HepG2 (cell line): Measurements from ENCODE around the gene ZNF341. TPM values are rescaled to one million over a fixed set of nuclear protein-coding genes. Genes with fewer than 3 reads are reported as not detected.

Source experiments
- BRF2 ChIP-seq: sonication (generic); formaldehyde crosslinking; IDR thresholded peaks from 2 replicates; pipeline ENCODE4 v1.8.1; 2022; ENCODE audit warnings: mild to moderate bottlenecking, missing genetic modification reagents
- GZF1 ChIP-seq: sonication (generic); formaldehyde crosslinking; IDR thresholded peaks from 2 replicates; pipeline ENCODE4 v1.5.1; 2020; ENCODE audit warnings: mild to moderate bottlenecking, missing genetic modification reagents
- HDAC6 ChIP-seq: fragments of 200-600 bp; sonication (generic); IDR thresholded peaks from 2 replicates; pipeline ENCODE4 v1.7.0; 2017; ENCODE audit warnings: mild to moderate bottlenecking, antibody characterized with exemption, low read length, low read depth
- ISX ChIP-seq: sonication (generic); formaldehyde crosslinking; conservative IDR thresholded peaks from 2 replicates; pipeline ENCODE4 v1.5.0; 2020; ENCODE audit warnings: missing genetic modification reagents
- KAT7 ChIP-seq: IDR thresholded peaks from 2 replicates; pipeline ENCODE4 v1.6.1; 2018; ENCODE audit warnings: borderline replicate concordance, missing compliant biosample characterization
- KDM2A ChIP-seq: sonication (generic); formaldehyde crosslinking; IDR thresholded peaks from 2 replicates; pipeline ENCODE4 v1.4.0; 2020; ENCODE audit warnings: low read depth, missing genetic modification reagents, borderline replicate concordance
- MTERF4 ChIP-seq: sonication (generic); formaldehyde crosslinking; IDR thresholded peaks from 2 replicates; pipeline ENCODE4 v1.8.0; 2023; ENCODE audit warnings: mild to moderate bottlenecking, missing genetic modification reagents
- PAX8 ChIP-seq: sonication (generic); formaldehyde crosslinking; IDR thresholded peaks from 2 replicates; pipeline ENCODE4 v1.8.0; 2022; ENCODE audit warnings: mild to moderate bottlenecking, missing genetic modification reagents, borderline replicate concordance
- POLR2AphosphoS2 ChIP-seq: IDR thresholded peaks from 2 replicates; pipeline ENCODE4 v1.6.1; 2011; ENCODE audit warnings: low read depth, low read length, improper control_type of control experiment
- POLR2AphosphoS5 ChIP-seq: IDR thresholded peaks from 2 replicates; pipeline ENCODE4 v1.6.1; 2012; ENCODE audit warnings: low read depth, low read length
- PRDM10 ChIP-seq: sonication (generic); formaldehyde crosslinking; IDR thresholded peaks from 2 replicates; pipeline ENCODE4 v1.4.0; 2020; ENCODE audit warnings: low read depth, missing genetic modification reagents
- PREB ChIP-seq: sonication (generic); formaldehyde crosslinking; IDR thresholded peaks from 2 replicates; pipeline ENCODE4 v1.4.0; 2020; ENCODE audit warnings: missing genetic modification reagents
- RBAK ChIP-seq: sonication (generic); formaldehyde crosslinking; IDR thresholded peaks from 2 replicates; pipeline ENCODE4 v1.5.1; 2020; ENCODE audit warnings: mild to moderate bottlenecking, missing genetic modification reagents
- RBFOX2 ChIP-seq: fragments of 200-400 bp; formaldehyde crosslinking; IDR thresholded peaks from 2 replicates; pipeline ENCODE4 v1.6.1; 2017; ENCODE audit warnings: low read depth, mild to moderate bottlenecking, low read length
- RFX5 ChIP-seq: IDR thresholded peaks from 2 replicates; pipeline ENCODE4 v1.6.1; 2011; ENCODE audit warnings: low read depth, low read length, improper control_type of control experiment
- SOX6 ChIP-seq, 2 experiments: fragments of 450-650 bp in 1 of 2; sonication (generic) in 1 of 2; formaldehyde crosslinking in 1 of 2; IDR thresholded peaks; 2 replicates each; pipeline versions ENCODE4 v1.4.0 to v1.6.1; 2017 to 2020; ENCODE audit warnings: antibody characterized with exemption in 1 of 2, mild to moderate bottlenecking in 1 of 2, missing genetic modification reagents in 1 of 2
- TEF ChIP-seq: sonication (generic); formaldehyde crosslinking; IDR thresholded peaks from 2 replicates; pipeline ENCODE4 v1.5.0; 2020; ENCODE audit warnings: missing genetic modification reagents
- ZMYM3 ChIP-seq: sonication (generic); formaldehyde crosslinking; IDR thresholded peaks from 2 replicates; pipeline ENCODE4 v1.5.1; 2020; ENCODE audit warnings: mild to moderate bottlenecking, missing genetic modification reagents
- ZNF17 ChIP-seq: sonication (generic); formaldehyde crosslinking; IDR thresholded peaks from 2 replicates; pipeline ENCODE4 v1.5.0; 2020; ENCODE audit warnings: mild to moderate bottlenecking, missing genetic modification reagents
- ZNF224 ChIP-seq: sonication (generic); formaldehyde crosslinking; IDR thresholded peaks from 2 replicates; pipeline ENCODE4 v1.5.0; 2020; ENCODE audit warnings: mild to moderate bottlenecking, missing genetic modification reagents
- ZNF772 ChIP-seq: sonication (generic); formaldehyde crosslinking; IDR thresholded peaks from 2 replicates; pipeline ENCODE4 v1.5.0; 2020; ENCODE audit warnings: mild to moderate bottlenecking, missing genetic modification reagents
- ZNF780A ChIP-seq: sonication (generic); formaldehyde crosslinking; IDR thresholded peaks from 2 replicates; pipeline ENCODE4 v1.8.0; 2022; ENCODE audit warnings: mild to moderate bottlenecking, missing genetic modification reagents, moderate library complexity
- polyA plus RNA-seq, 8 experiments: library from polyadenylated mRNA; depleted of rRNA in 3 of 8; stranded (reverse) in 7 of 8; unstranded in 1 of 8; fragments of >200 nt; fragmentation: Illumina TruSeq in 4 of 8; extraction: Trizol in 4 of 8; gene quantifications; 2 replicates each; pipeline versions ENCODE4 v1.2.1 to v1.2.3, GENCODE V29; 2011 to 2016; ENCODE audit warnings: low read depth in 4 of 8, missing spikeins in 1 of 8, mixed read lengths in 1 of 8; ENCODE audit not compliant: insufficient read depth in 1 of 8
- total RNA-seq, 5 experiments: library from RNA; depleted of rRNA; stranded (reverse); fragments of >200 nt; fragmentation: Illumina TruSeq; extraction: Trizol; gene quantifications; 2 replicates each; pipeline ENCODE4 v1.2.3, GENCODE V29; 2016; ENCODE audit warnings: low read depth in 1 of 5

The ZNF341 gene
- total and polyA plus RNA-seq, 2 of the 13 experiments (the other 11 are each of a cell fraction or from before 2014, with no cell fraction given), result 1.1 to 2.2 TPM

GRCh38 chr20:33701629-33702450 lies 30.0 kb upstream of the ZNF341 start (continued):
- no peak for TF ChIP-seq SOX6 (IDR thresholded peaks at IDR 0.05)
- TF ChIP-seq SOX6 (CRISPR knock-in tag; IDR thresholded peaks at IDR 0.05), result peak; percentile 99
- TF ChIP-seq RFX5, result no peak
- TF ChIP-seq RBFOX2, result no peak
- 0 out of 2 replicates have a peak, but pooled peaks have one; percentile 22 for TF ChIP-seq BRF2 (CRISPR knock-in tag)
- TF ChIP-seq ZNF772 (CRISPR knock-in tag), result no peak
- no peak for TF ChIP-seq TEF (CRISPR knock-in tag)
- peak; percentile 53; the same call in 1 of the 2 replicates for TF ChIP-seq RBAK
- no peak for TF ChIP-seq ZNF17
- TF ChIP-seq PAX8, result no peak
- peak; percentile 70; the same call in 1 of the 2 replicates for TF ChIP-seq KAT7 (CRISPR knock-in tag)
- peak; percentile 89 for TF ChIP-seq MTERF4 (CRISPR knock-in tag)
- no peak; the same call in 1 of the 2 replicates for TF ChIP-seq ZNF224
- TF ChIP-seq POLR2AphosphoS5, result no peak
- 0 out of 2 replicates have a peak, but pooled peaks have one; percentile 53 for TF ChIP-seq PRDM10
- no peak for TF ChIP-seq ZNF780A (CRISPR knock-in tag)
- no peak for TF ChIP-seq PREB (CRISPR knock-in tag)
- peak; percentile 43; the same call in 1 of the 2 replicates for TF ChIP-seq KDM2A (CRISPR knock-in tag)
- TF ChIP-seq GZF1 (CRISPR knock-in tag), result peak; percentile 49; the same call in 1 of the 2 replicates
- no peak for TF ChIP-seq ISX
- peak; percentile 97 for TF ChIP-seq ZMYM3 (CRISPR knock-in tag)
- TF ChIP-seq HDAC6, result no peak
- TF ChIP-seq POLR2AphosphoS2, result no peak
